Panc1 (cell line): ENCODE data around the gene CHMP1A.
"Not testable (repeated sequence)": the region's sequence is repeated elsewhere in the genome, so short reads cannot be mapped to it uniquely, and the experiment has no call there.

Source experiments
- CTCF ChIP-seq: fragments of 450-650 bp; IDR thresholded peaks from 2 replicates; pipeline ENCODE4 v1.5.1; 2017; ENCODE audit warnings: mild to moderate bottlenecking
- POLR2AphosphoS5 ChIP-seq: IDR thresholded peaks from 2 replicates; pipeline ENCODE4 v1.6.1; 2012; ENCODE audit warnings: mild to moderate bottlenecking, low read depth, low read length, moderate library complexity
- REST ChIP-seq, 2 experiments: IDR thresholded peaks; 2 replicates each; pipeline ENCODE4 v1.6.1; 2011 to 2012; ENCODE audit warnings: low read depth in 2 of 2, control low read depth in 1 of 2, low read length in 1 of 2, mild to moderate bottlenecking in 1 of 2, moderate library complexity in 1 of 2; ENCODE audit not compliant: insufficient read depth in 1 of 2
- SIN3A ChIP-seq: IDR thresholded peaks from 2 replicates; pipeline ENCODE4 v1.6.1; 2012; ENCODE audit warnings: low read depth, mild to moderate bottlenecking, low read length, moderate library complexity, borderline replicate concordance; ENCODE audit not compliant: insufficient read depth

- TF ChIP-seq CTCF; REST (IDR thresholded peaks at IDR 0.05; ENCODE audit: insufficient read depth in 1 of 2, low read depth in 2 of 2, low read length in 1 of 2); POLR2AphosphoS5; SIN3A: not testable (repeated sequence)
These were observed 22.8 kb downstream of the CHMP1A start for GRCh38 chr16:89634463-89635385.
